HEK293T (cell line): ENCODE measurements around the gene CA10.

ENCODE experiments used
- ARNT ChIP-seq: fragments of 450-650 bp; IDR thresholded peaks from 2 replicates; pipeline ENCODE4 v1.6.1; 2017; ENCODE audit warnings: mild to moderate bottlenecking
- CTBP1 ChIP-seq: fragments of 450-650 bp; IDR thresholded peaks from 2 replicates; pipeline ENCODE4 v1.6.1; 2016; ENCODE audit warnings: borderline replicate concordance
- SP1 ChIP-seq: fragments of 450-650 bp; IDR thresholded peaks from 2 replicates; pipeline ENCODE4 v1.6.1; 2017
- TF ChIP-seq, protein P1 (sequence below): fragments of 450-650 bp; IDR thresholded peaks from 2 replicates; pipeline ENCODE4 v1.6.1; 2016

DNA sequence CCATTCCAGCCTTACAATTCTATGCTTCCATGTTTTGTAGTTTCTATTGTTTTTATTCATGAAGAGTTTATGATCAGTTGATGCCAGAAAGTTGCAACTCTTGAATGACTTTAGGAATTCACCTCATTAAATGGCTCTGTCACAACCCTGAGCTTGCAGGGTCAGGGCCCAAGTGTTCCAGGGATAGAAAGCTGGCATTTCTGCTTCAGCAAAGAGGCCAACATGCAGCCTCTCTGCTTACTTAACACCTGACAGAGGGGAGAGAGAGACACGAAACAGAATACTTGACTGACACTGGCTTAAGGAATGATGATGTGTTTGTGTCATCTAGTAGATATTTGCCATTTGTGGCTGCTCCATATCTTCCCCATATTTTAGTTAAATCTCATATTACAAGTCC lies 328.1 kb downstream of the CA10 start:
- TF ChIP-seq, protein P1, sequence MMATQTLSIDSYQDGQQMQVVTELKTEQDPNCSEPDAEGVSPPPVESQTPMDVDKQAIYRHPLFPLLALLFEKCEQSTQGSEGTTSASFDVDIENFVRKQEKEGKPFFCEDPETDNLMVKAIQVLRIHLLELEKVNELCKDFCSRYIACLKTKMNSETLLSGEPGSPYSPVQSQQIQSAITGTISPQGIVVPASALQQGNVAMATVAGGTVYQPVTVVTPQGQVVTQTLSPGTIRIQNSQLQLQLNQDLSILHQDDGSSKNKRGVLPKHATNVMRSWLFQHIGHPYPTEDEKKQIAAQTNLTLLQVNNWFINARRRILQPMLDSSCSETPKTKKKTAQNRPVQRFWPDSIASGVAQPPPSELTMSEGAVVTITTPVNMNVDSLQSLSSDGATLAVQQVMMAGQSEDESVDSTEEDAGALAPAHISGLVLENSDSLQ = no peak
- TF ChIP-seq CTBP1 = no peak
- no peak for TF ChIP-seq SP1
- TF ChIP-seq ARNT = no peak
